Loucy (cell line): ENCODE data around the gene SSNA1.

Experiments used
- CTCF ChIP-seq: fragments of 200-600 bp; sonication (generic); conservative IDR thresholded peaks from 2 replicates; pipeline ENCODE4 v1.5.1; 2014; ENCODE audit warnings: mild to moderate bottlenecking, antibody characterized with exemption, low read length
- EZH2phosphoT487 ChIP-seq: fragments of 200-600 bp; IDR thresholded peaks from 2 replicates; pipeline ENCODE4 v1.6.1; 2018; ENCODE audit warnings: antibody characterized with exemption, mild to moderate bottlenecking, moderate library complexity, borderline replicate concordance

GRCh38 chr9:137160054-137160425 lies 28.4 kb upstream of the SSNA1 start:
- no peak for TF ChIP-seq CTCF
- no peak for TF ChIP-seq EZH2phosphoT487
